Activated naive CD4-positive, alpha-beta T cell treated with anti-CD3 and anti-CD28 coated beads, Interleukin-2, amount 50 U/mL, for 24 hours (primary cell): Measurements from ENCODE around the gene SMG6.

ENCODE experiments used
- H3K27ac Mint-ChIP-seq: one replicate; pipeline ENCODE4 v1.8.0; 2021; ENCODE audit warnings: mild to moderate bottlenecking, mixed read lengths
- H3K27me3 Mint-ChIP-seq: one replicate; pipeline ENCODE4 v1.8.0; 2021; ENCODE audit warnings: mixed read lengths
- H3K36me3 Mint-ChIP-seq: one replicate; pipeline ENCODE4 v1.8.0; 2021; ENCODE audit warnings: mixed read lengths
- H3K4me1 Mint-ChIP-seq: one replicate; pipeline ENCODE4 v1.8.0; 2021; ENCODE audit warnings: mixed read lengths
- H3K4me3 Mint-ChIP-seq: one replicate; pipeline ENCODE4 v1.8.0; 2021; ENCODE audit warnings: mild to moderate bottlenecking, mixed read lengths
- H3K9me3 Mint-ChIP-seq: one replicate; pipeline ENCODE4 v1.8.0; 2021; ENCODE audit warnings: mixed read lengths

SMG6 gene

GRCh38 chr17:2253768-2254406 is 49.7 kb downstream of the SMG6 start:
- peak overlapping the region; percentile 71 for H3K4me3 Mint-ChIP-seq

GRCh38 chr17:2253362-2253761 is 50.2 kb downstream of the SMG6 start:
- peak overlapping the region; percentile 71 for H3K4me3 Mint-ChIP-seq
- peaks cover 77% of the 10 kb centered on the region for H3K4me1 Mint-ChIP-seq
- H3K27me3 Mint-ChIP-seq, result no peaks in the 10 kb centered on the region
- H3K9me3 Mint-ChIP-seq, result no peaks in the 10 kb centered on the region
- H3K36me3 Mint-ChIP-seq, result peaks cover 29% of the 10 kb centered on the region
- H3K27ac Mint-ChIP-seq, result peak overlapping the region; percentile 93

More at GRCh38 chr17:2253768-2254406, 49.7 kb downstream of the SMG6 start:
- H3K9me3 Mint-ChIP-seq, result no peaks in the 10 kb centered on the region
- H3K27me3 Mint-ChIP-seq, result no peaks in the 10 kb centered on the region
- H3K4me1 Mint-ChIP-seq, result peaks cover 76% of the 10 kb centered on the region
- peaks cover 26% of the 10 kb centered on the region for H3K36me3 Mint-ChIP-seq
- peak overlapping the region; percentile 93 for H3K27ac Mint-ChIP-seq

GRCh38 chr17:2251098-2251497 is 52.5 kb downstream of the SMG6 start:
- Mint-ChIP-seq H3K27ac (peak overlapping the region; percentile 88), H3K27me3 (no peaks in the 10 kb centered on the region), H3K4me3 (peak overlapping the region; percentile 66), H3K4me1 (peaks cover 71% of the 10 kb centered on the region), H3K36me3 (peaks cover 30% of the 10 kb centered on the region), H3K9me3 (no peaks in the 10 kb centered on the region)

GRCh38 chr17:2250140-2251095 is 53.2 kb downstream of the SMG6 start:
- peak overlapping the region; percentile 88 for H3K27ac Mint-ChIP-seq
- no peaks in the 10 kb centered on the region for H3K9me3 Mint-ChIP-seq
- H3K4me1 Mint-ChIP-seq, result peaks cover 65% of the 10 kb centered on the region
- peak overlapping the region; percentile 66 for H3K4me3 Mint-ChIP-seq
- no peaks in the 10 kb centered on the region for H3K27me3 Mint-ChIP-seq
- peaks cover 27% of the 10 kb centered on the region for H3K36me3 Mint-ChIP-seq

- H3K9me3 Mint-ChIP-seq, result no peaks in the 10 kb centered on the region
- H3K27me3 Mint-ChIP-seq, result no peaks in the 10 kb centered on the region
- H3K4me3 Mint-ChIP-seq, result no peak overlapping the region
- H3K27ac Mint-ChIP-seq, result peak overlapping the region; percentile 65
- peaks cover 18% of the 10 kb centered on the region for H3K36me3 Mint-ChIP-seq
- peaks cover 50% of the 10 kb centered on the region for H3K4me1 Mint-ChIP-seq
Measured at GRCh38 chr17:2247005-2247404, 56.6 kb downstream of the SMG6 start.

GRCh38 chr17:2244545-2245525 is 58.8 kb downstream of the SMG6 start:
- H3K36me3 Mint-ChIP-seq, result peaks cover 24% of the 10 kb centered on the region
- H3K27ac Mint-ChIP-seq, result peak overlapping the region; percentile 68
- H3K4me3 Mint-ChIP-seq, result no peak overlapping the region
- H3K27me3 Mint-ChIP-seq, result no peaks in the 10 kb centered on the region
- no peaks in the 10 kb centered on the region for H3K9me3 Mint-ChIP-seq
- H3K4me1 Mint-ChIP-seq, result peaks cover 47% of the 10 kb centered on the region

- Mint-ChIP-seq H3K36me3 (peaks cover 20% of the 10 kb centered on the region), H3K9me3 (no peaks in the 10 kb centered on the region), H3K27ac (no peak overlapping the region), H3K4me3 (no peak overlapping the region), H3K27me3 (no peaks in the 10 kb centered on the region), H3K4me1 (peaks cover 39% of the 10 kb centered on the region)
Measured at GRCh38 chr17:2243953-2244352, 59.6 kb downstream of the SMG6 start.

- Mint-ChIP-seq H3K4me1 (peaks cover 29% of the 10 kb centered on the region), H3K4me3 (no peak overlapping the region), H3K36me3 (peaks cover 18% of the 10 kb centered on the region), H3K9me3 (no peaks in the 10 kb centered on the region), H3K27ac (no peak overlapping the region), H3K27me3 (no peaks in the 10 kb centered on the region)
Measured at GRCh38 chr17:2241823-2242222, 61.8 kb downstream of the SMG6 start.

- H3K4me3 Mint-ChIP-seq, result no peak overlapping the region
- no peaks in the 10 kb centered on the region for H3K9me3 Mint-ChIP-seq
- H3K27ac Mint-ChIP-seq, result peak overlapping the region; percentile 47
- peaks cover 21% of the 10 kb centered on the region for H3K36me3 Mint-ChIP-seq
- H3K27me3 Mint-ChIP-seq, result no peaks in the 10 kb centered on the region
- peaks cover 29% of the 10 kb centered on the region for H3K4me1 Mint-ChIP-seq
Measured at GRCh38 chr17:2240541-2240940, 63.0 kb downstream of the SMG6 start.

- peak overlapping the region; percentile 73 for H3K27ac Mint-ChIP-seq
- H3K36me3 Mint-ChIP-seq, result peaks cover 21% of the 10 kb centered on the region
- no peaks in the 10 kb centered on the region for H3K9me3 Mint-ChIP-seq
- H3K4me3 Mint-ChIP-seq, result no peak overlapping the region
- no peaks in the 10 kb centered on the region for H3K27me3 Mint-ChIP-seq
- H3K4me1 Mint-ChIP-seq, result peaks cover 28% of the 10 kb centered on the region
Measured at GRCh38 chr17:2239882-2240430, 63.6 kb downstream of the SMG6 start.

GRCh38 chr17:2239170-2239551 is 64.4 kb downstream of the SMG6 start:
- Mint-ChIP-seq H3K4me1 (peaks cover 20% of the 10 kb centered on the region), H3K9me3 (no peaks in the 10 kb centered on the region), H3K27ac (no peak overlapping the region), H3K4me3 (no peak overlapping the region), H3K27me3 (no peaks in the 10 kb centered on the region), H3K36me3 (peaks cover 21% of the 10 kb centered on the region)

- peaks cover 22% of the 10 kb centered on the region for H3K36me3 Mint-ChIP-seq
- H3K27ac Mint-ChIP-seq, result no peak overlapping the region
- no peak overlapping the region for H3K4me3 Mint-ChIP-seq
- H3K4me1 Mint-ChIP-seq, result peaks cover 18% of the 10 kb centered on the region
- H3K9me3 Mint-ChIP-seq, result no peaks in the 10 kb centered on the region
- H3K27me3 Mint-ChIP-seq, result no peaks in the 10 kb centered on the region
Measured at GRCh38 chr17:2238432-2239169, 65.0 kb downstream of the SMG6 start.

- no peak overlapping the region for H3K4me3 Mint-ChIP-seq
- no peak overlapping the region for H3K27ac Mint-ChIP-seq
- peaks cover 22% of the 10 kb centered on the region for H3K36me3 Mint-ChIP-seq
- no peaks in the 10 kb centered on the region for H3K27me3 Mint-ChIP-seq
- no peaks in the 10 kb centered on the region for H3K9me3 Mint-ChIP-seq
- peaks cover 18% of the 10 kb centered on the region for H3K4me1 Mint-ChIP-seq
Measured at GRCh38 chr17:2237950-2238349, 65.6 kb downstream of the SMG6 start.

- peaks cover 20% of the 10 kb centered on the region for H3K36me3 Mint-ChIP-seq
- no peak overlapping the region for H3K27ac Mint-ChIP-seq
- peaks cover 18% of the 10 kb centered on the region for H3K4me1 Mint-ChIP-seq
- H3K9me3 Mint-ChIP-seq, result no peaks in the 10 kb centered on the region
- H3K4me3 Mint-ChIP-seq, result no peak overlapping the region
- H3K27me3 Mint-ChIP-seq, result no peaks in the 10 kb centered on the region
Measured at GRCh38 chr17:2237521-2237921, 66.1 kb downstream of the SMG6 start.
